LHCN-M2 (cell line): ENCODE measurements around the gene TIGD3. TPM values are rescaled to one million over a fixed set of nuclear protein-coding genes. Genes with fewer than 3 reads are reported as not detected.
"Not testable (repeated sequence)": the region's sequence is repeated elsewhere in the genome, so short reads cannot be mapped to it uniquely, and the experiment has no call there.

Source experiments
- DNase-seq: peaks from one replicate; pipeline ENCODE4 v3.0.0-alpha.2; 2012; ENCODE audit warnings: low read depth
- total RNA-seq: library from RNA; depleted of rRNA; stranded (reverse); fragments of >200 nt; gene quantifications from 2 replicates; pipeline ENCODE4 v1.2.3, GENCODE V29; 2014

TIGD3 gene
- total RNA-seq, 1 experiment from 2014 or later: 0.29 TPM

GRCh38 chr11:65325435-65325834, 29.1 kb upstream of the TIGD3 start:
- no peak for DNase-seq

DNA sequence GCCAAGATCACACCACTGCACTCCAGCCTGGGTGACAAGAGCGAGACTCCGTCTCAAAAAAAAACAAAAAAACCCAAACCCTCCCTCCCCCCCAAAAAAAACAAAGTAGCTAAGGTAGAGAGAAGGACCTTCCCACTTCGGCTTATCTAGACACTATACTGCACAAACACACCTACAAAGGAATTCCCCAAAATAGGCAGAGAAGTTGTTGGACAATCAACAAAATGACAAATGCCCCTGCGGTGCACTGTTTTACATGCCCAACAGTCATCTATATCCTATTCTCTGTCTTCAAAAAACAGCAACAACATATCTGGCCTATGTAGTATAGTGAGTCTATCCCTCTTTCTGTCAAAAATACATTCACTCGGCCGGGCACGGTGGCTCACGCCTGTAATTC, 27.5 kb upstream of the TIGD3 start:
- no peak for DNase-seq

DNA sequence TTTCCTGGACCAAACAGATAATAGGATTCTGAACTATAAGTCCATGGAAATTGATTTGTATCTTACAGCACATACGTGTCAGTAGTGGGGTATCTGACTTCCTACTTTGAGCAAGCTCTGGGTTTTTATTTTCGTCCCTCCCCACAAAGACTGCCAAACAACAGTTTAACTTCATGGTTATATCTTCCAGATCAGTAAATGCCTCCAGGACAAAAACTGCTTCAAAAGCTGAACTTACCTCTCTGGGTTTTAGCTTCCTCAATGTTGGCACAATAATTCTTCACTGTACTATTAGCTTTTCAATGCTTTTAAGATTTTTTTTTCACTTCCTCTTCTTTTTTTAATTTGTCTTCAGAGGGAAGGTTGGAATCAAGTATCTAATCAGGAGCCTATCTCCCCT, 25.1 kb upstream of the TIGD3 start:
- DNase-seq: no peak

DNA sequence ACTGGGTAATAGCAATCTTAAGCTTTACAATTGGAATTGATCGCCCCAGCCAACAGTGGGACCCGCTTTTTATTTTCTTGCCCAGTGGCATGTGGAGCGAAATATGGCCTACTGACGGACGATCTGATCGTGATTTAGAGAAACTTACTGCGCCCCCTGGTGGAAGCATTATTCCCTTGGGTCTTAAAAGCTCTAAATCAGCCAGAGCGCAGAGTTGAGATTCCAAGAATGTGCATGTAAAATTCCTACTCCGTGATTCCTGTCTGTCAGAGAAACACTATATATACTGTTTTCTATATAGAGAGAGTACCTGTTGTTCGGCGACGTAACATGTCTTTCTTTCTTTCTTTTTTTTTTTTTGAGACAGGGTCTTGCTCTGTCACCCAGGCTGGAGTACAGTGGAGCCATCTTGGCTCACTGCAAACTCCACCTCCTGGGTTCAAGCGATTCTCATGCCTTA, 24.6 kb upstream of the TIGD3 start:
- DNase-seq: peak; percentile 86

DNA sequence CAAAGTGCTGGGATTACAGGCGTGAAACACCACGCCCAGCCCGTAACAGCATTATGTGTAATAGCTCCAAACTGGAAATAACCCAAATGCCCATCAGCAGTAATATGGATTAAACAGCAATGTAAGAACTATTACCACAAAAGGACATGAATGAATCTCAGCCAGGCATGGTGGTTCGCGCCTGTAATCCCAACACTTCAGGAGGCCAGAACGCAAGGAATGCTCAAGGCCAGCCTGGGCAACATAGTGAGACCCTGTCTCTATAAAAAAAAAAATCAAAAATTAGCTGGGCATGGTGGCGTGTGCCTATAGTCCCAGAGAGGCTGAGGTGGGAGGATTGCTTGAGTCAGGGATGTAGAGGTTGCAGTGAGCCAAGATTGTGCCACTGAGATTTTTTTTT, 24.0 kb upstream of the TIGD3 start:
- no peak for DNase-seq

GRCh38 chr11:65332591-65332990, 22.0 kb upstream of the TIGD3 start:
- DNase-seq: not testable (repeated sequence)

DNA sequence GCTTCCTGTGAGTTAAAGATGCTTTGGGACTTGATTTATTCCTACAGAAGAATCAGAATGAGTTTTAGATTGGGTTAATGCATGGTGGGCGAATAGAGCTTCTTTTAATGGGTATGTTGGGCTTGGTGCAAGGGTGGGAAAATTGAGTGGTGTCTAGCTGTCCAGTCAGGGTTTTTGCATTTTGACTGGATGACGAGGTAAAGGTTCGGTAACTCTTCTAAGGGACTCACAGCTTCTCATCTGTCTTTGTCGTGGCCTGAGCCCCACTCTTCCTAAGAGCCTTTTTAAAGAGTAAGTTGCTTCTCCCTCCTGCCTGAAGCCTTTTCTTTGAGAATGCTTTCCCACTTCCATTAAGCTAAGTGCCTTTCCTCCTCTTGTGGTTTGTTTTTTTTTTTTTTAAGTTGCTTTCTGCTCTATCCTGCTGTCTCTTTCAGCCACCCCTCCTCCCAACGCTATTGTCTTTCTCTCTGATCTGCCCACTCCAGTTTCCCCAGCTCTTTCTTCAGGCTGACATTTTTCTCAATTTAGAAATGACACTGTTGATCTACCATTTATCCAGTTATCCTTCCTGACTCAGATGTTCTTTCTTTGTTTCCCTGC, 19.8 kb upstream of the TIGD3 start:
- no peak for DNase-seq

GRCh38 chr11:65338676-65339075, 15.9 kb upstream of the TIGD3 start:
- DNase-seq: no peak

DNA sequence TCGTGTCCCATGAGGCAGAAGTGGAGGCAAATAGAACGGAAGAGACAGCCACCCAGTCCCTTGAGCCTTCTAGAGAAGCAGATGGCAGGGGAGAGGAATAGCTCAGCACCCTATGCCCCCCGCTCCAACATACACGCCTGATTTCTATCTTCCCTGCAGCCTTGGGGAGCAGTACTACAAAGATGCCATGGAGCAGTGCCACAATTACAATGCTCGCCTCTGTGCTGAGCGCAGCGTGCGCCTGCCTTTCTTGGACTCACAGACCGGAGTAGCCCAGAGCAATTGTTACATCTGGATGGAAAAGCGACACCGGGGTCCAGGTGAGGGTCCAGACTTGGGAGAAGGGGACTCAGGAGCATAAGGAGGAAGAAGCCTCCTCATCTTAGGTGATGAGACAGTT, 14.3 kb upstream of the TIGD3 start:
- DNase-seq: no peak

DNA sequence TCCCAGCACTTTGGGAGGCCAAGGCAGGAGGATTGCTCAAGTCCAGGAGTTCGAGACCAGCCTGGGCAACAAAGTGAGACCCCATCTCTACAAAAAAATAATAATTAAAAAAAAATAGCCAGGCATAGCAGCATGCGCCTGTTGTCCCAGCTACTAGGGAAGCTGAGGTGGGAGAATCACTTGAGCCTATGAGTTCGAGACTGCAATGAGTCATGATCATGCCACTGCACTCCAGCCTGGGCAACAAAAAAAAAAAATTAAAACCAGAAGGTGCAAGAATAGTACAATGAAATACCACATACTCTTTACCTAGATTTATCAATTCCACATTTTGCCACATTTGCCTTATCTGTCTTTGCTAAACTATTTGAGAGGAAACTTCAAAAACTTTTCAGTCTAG, 12.7 kb upstream of the TIGD3 start:
- DNase-seq: no peak

DNA sequence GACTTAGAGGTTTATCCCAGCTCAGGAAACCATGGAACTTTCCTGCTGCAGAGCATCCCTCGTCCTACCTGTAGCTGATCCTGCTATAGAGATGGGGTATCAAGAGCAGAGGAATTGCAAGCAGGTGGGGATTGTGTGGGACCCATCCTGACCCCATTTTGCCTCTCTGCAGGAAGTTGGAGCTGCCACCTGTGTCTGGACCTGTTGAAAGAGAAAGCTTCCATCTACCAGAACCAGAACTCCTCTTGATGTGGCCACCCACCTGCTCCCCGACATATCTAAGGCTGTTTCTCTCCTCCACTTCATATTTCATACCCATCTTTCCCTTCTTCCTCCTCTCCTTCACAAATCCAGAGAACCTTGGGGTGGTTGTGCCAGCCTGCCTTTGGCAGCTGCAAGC, 3.0 kb upstream of the TIGD3 start:
- DNase-seq: no peak

- no peak for DNase-seq
Observed at GRCh38 chr11:65352783-65353182, 1.8 kb upstream of the TIGD3 start.

GRCh38 chr11:65353376-65353775, 1.2 kb upstream of the TIGD3 start:
- DNase-seq: no peak

- no peak for DNase-seq
Observed at GRCh38 chr11:65353900-65354264, 669 bp upstream of the TIGD3 start.

GRCh38 chr11:65355013-65355775, 643 bp downstream of the TIGD3 start:
- DNase-seq: no peak

GRCh38 chr11:65355776-65356393, 1.3 kb downstream of the TIGD3 start:
- peak; percentile 45 for DNase-seq

DNA sequence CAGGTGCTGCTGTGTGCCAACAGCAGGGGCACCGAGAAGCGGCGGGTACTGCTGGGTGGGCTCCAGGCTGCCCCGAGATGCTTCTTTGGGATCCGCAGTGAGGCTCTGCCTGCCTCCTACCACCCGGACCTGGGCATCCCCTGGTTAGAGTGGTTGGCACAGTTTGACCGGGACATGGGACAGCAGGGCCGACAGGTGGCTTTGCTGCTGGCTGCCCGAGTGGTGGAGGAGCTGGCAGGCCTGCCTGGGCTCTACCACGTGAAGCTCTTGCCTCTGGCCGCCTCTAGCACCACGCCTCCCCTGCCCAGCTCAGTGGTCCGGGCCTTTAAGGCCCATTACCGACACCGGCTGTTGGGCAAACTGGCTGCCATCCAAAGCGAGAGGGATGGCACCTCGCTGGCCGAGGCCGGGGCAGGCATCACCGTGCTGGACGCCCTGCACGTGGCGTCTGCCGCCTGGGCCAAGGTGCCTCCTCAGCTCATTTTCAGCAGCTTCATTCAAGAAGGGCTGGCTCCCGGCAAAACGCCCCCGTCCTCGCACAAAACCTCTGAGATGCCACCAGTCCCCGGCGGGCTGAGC, 1.9 kb downstream of the TIGD3 start:
- no peak for DNase-seq

DNA sequence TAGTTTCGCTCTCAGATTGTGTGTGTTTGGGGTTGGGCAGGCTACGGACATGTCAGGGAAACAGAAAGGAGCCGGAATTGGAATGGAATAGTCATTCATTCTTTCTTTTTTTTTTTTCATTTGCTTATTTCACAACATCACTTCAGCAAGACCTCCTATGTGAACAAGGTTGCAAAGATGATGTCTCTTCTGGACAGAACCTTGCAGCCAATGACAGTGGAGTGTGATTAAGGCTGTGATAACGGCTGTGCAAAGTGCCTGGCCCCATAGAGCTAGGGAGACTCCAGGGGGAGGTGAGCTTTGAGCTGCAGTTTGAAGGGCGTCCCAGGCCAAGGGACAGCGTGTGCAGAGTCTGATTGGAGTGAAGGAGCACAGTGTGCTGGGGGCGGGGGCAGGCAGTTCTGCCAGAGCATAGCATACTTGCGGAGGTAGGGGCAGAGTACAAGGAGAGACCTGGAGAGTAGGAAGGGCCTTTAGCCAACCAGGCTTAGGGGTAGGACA, 3.4 kb downstream of the TIGD3 start:
- DNase-seq: no peak

GRCh38 chr11:65362320-65362931, 7.9 kb downstream of the TIGD3 start:
- DNase-seq: no peak

GRCh38 chr11:65362966-65363365, 8.4 kb downstream of the TIGD3 start:
- no peak for DNase-seq

- DNase-seq: no peak
Observed at GRCh38 chr11:65363770-65364169, 9.2 kb downstream of the TIGD3 start.

GRCh38 chr11:65366340-65366773, 11.8 kb downstream of the TIGD3 start:
- peak; percentile 83 for DNase-seq
